K562 (cell line): ENCODE data around the gene GPR4. TPM values are rescaled to one million over a fixed set of nuclear protein-coding genes. Genes with fewer than 3 reads are reported as not detected.

Source experiments
- BHLHE40 ChIP-seq: IDR thresholded peaks from 2 replicates; pipeline ENCODE4 v1.6.1; 2011; ENCODE audit warnings: low read length, improper control_type of control experiment
- CBFB ChIP-seq: sonication (generic); formaldehyde crosslinking; IDR thresholded peaks from 2 replicates; pipeline ENCODE4 v1.4.0; 2020; ENCODE audit warnings: mild to moderate bottlenecking, missing genetic modification reagents
- ETV1 ChIP-seq: fragments of 450-650 bp; conservative IDR thresholded peaks from 2 replicates; pipeline ENCODE4 v1.6.1; 2016; ENCODE audit warnings: missing genetic modification characterization, control low read depth, low read depth, missing compliant biosample characterization
- KDM5B ChIP-seq: fragments of 200-600 bp; sonication (generic); IDR thresholded peaks from 2 replicates; pipeline ENCODE4 v1.6.1; 2012; ENCODE audit warnings: low read depth, mild to moderate bottlenecking, moderate library complexity, low read length, control low read depth, inconsistent platforms; ENCODE audit not compliant: insufficient replicate concordance
- MCM7 ChIP-seq, 2 experiments: fragments of 450-650 bp; IDR thresholded peaks; 2 replicates each; pipeline ENCODE4 v1.6.1; 2016 to 2018
- POLR2H ChIP-seq: IDR thresholded peaks from 2 replicates; pipeline ENCODE4 v1.6.1; 2016; ENCODE audit warnings: missing genetic modification characterization, low read depth, mild to moderate bottlenecking, control low read depth, missing compliant biosample characterization, moderate library complexity
- RAD51 ChIP-seq: fragments of 450-650 bp; IDR thresholded peaks from 2 replicates; pipeline ENCODE4 v1.7.1; 2016; ENCODE audit warnings: low read depth, mild to moderate bottlenecking, borderline replicate concordance
- RERE ChIP-seq: sonication (generic); formaldehyde crosslinking; IDR thresholded peaks from 2 replicates; pipeline ENCODE4 v1.8.0; 2023; ENCODE audit warnings: missing genetic modification reagents, mild to moderate bottlenecking, borderline replicate concordance
- RREB1 ChIP-seq: fragments of 250-450 bp; sonication (Bioruptor Pico); IDR thresholded peaks from 2 replicates; pipeline ENCODE4 v1.4.0; 2020
- SFPQ ChIP-seq: fragments of 200-400 bp; formaldehyde crosslinking; IDR thresholded peaks from 2 replicates; pipeline ENCODE4 v1.6.1; 2017; ENCODE audit warnings: mild to moderate bottlenecking, low read depth, low read length, moderate library complexity
- SRSF1 ChIP-seq: fragments of 200-400 bp; formaldehyde crosslinking; IDR thresholded peaks from 2 replicates; pipeline ENCODE4 v1.6.1; 2017; ENCODE audit warnings: mild to moderate bottlenecking, low read depth, low read length, moderate library complexity
- ZNF212 ChIP-seq: fragments of 450-650 bp; formaldehyde crosslinking; IDR thresholded peaks from 2 replicates; pipeline ENCODE4 v1.4.0; 2020; ENCODE audit warnings: mild to moderate bottlenecking
- ZSCAN29 ChIP-seq: fragments of 450-650 bp; IDR thresholded peaks from 2 replicates; pipeline ENCODE4 v1.6.1; 2017
- polyA plus RNA-seq, 8 experiments: library from polyadenylated mRNA; depleted of rRNA in 4 of 8; stranded (reverse) in 5 of 8; unstranded in 3 of 8; fragments of >200 nt; fragmentation: Nextera tagmentation in 2 of 8; fragmentation: Illumina TruSeq in 1 of 8; extraction: Ambion mirVana in 2 of 8; extraction: Trizol in 1 of 8; gene quantifications; 2 replicates each; pipeline versions ENCODE4 v1.2.1 to v1.2.3, GENCODE V29; 2011 to 2014; ENCODE audit warnings: inconsistent platforms in 1 of 8, missing spikeins in 1 of 8
- total RNA-seq, 7 experiments: library from RNA; depleted of rRNA in 6 of 7; stranded (reverse); fragments of >200 nt in 6 of 7; fragmentation: Illumina TruSeq in 2 of 7; extraction: Trizol in 2 of 7; gene quantifications; 2 replicates each; pipeline versions ENCODE4 v1.2.1 to v1.2.3, GENCODE V29; 2011 to 2021; ENCODE audit warnings: low replicate concordance in 1 of 7

The GPR4 gene
- total and polyA plus RNA-seq, 9 of the 15 experiments (the other 6 are each of a cell fraction or from before 2014, with no cell fraction given), result 0.03 to 0.09 (median 0.04) TPM; not detected in 5

GRCh38 chr19:45591004-45591637 lies 10.9 kb downstream of the GPR4 start (continued):
- no peak for TF ChIP-seq RERE (CRISPR knock-in tag)
- TF ChIP-seq RAD51, result peak; percentile 80
- peak; percentile 87 for TF ChIP-seq CBFB (CRISPR knock-in tag)
- TF ChIP-seq RREB1 (CRISPR knock-in tag), result no peak
- TF ChIP-seq ZSCAN29, result no peak
- no peak for TF ChIP-seq ZNF212 (CRISPR knock-in tag)
- TF ChIP-seq ETV1 (tag), result no peak
- no peak for TF ChIP-seq SRSF1
- no peak for TF ChIP-seq KDM5B
- TF ChIP-seq MCM7 (IDR thresholded peaks at IDR 0.05), result no peak
- TF ChIP-seq BHLHE40, result peak; percentile 92
- TF ChIP-seq SFPQ, result no peak
- TF ChIP-seq POLR2H (tag), result no peak
